GM12891 (cell line): ENCODE measurements around the gene PRSS56.

Source experiments
- POLR2A ChIP-seq: IDR thresholded peaks from 2 replicates; pipeline ENCODE4 v1.6.1; 2011; ENCODE audit warnings: low read depth, low read length, control low read depth
- POLR2AphosphoS5 ChIP-seq: IDR thresholded peaks from 2 replicates; pipeline ENCODE4 v1.6.1; 2011; ENCODE audit warnings: low read depth, low read length, control low read depth
- POU2F2 ChIP-seq: IDR thresholded peaks from 2 replicates; pipeline ENCODE4 v1.6.1; 2011; ENCODE audit warnings: low read depth, mild to moderate bottlenecking, control low read depth, low read length, moderate library complexity
- TAF1 ChIP-seq: IDR thresholded peaks from 2 replicates; pipeline ENCODE4 v1.6.1; 2011; ENCODE audit warnings: low read depth, low read length, control low read depth

DNA sequence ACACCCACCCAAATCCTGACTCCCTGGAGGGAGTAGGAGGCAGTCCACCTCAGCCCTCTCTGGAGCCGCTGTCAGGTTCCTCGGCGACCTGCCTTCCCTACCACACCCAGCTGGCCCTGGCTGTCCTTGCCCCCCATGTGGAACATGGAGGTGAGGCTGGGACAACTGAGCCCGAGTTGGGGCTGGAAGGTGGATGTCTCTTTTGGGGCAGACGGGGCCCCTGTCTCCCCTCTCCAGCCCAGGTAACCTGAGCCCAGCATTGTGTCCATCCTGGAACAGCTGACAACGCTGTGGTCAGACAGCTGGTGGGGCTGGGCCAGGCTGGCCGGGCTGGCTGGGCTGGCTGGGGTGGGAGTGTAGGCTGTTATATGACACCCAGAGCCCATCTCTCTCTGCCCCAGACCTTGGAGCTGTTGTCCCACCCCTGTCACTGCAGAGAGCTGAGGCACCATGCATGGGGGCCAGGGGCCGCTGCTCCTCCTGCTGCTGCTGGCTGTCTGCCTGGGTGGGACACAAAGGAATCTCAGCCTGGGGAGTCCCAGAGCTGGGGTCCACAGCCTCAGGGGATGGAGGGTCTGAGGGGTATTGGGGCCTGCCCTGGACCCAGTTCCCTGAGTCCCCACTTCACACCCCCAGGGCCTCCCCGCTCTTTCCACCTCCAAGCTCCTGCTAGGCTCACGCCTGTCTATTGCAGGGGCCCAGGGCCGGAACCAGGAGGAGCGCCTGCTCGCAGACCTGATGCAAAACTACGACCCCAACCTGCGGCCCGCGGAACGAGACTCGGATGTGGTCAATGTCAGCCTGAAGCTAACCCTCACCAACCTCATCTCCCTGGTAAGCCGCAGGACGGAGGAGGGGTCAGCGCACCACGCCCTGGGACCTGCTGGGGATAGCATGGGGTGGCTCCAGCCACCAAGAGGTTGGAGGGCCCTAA lies 19.4 kb downstream of the PRSS56 start, which contains the start of gene CHRNG:
- TF ChIP-seq POLR2A (no peak), POLR2AphosphoS5 (no peak), POU2F2 (no peak), TAF1 (no peak)
